Fibroblast of lung (primary cell): ENCODE data around the gene SERINC5.

Source experiments
- CTCF ChIP-seq, 2 donors: IDR thresholded peaks in 1 of 2; conservative IDR thresholded peaks in 1 of 2; 1 replicate in 1 of 2; 2 replicates in 1 of 2; pipeline ENCODE4 v1.5.1; 2011 to 2012; ENCODE audit warnings: low read length in 2 of 2, control low read depth in 1 of 2, inconsistent platforms in 1 of 2, low read depth in 1 of 2, mild to moderate bottlenecking in 1 of 2
- EZH2 ChIP-seq: IDR thresholded peaks from 2 replicates; pipeline ENCODE4 v1.5.1; 2012; ENCODE audit warnings: low read length, control low read depth, mild to moderate bottlenecking; ENCODE audit errors: missing control alignments

GRCh38 chr5:80103371-80103770, 152.5 kb downstream of the SERINC5 start:
- TF ChIP-seq CTCF (conservative IDR thresholded peaks at IDR 0.05 in 1 of 2, IDR thresholded peaks at IDR 0.05 in 1 of 2; ENCODE audit: low read depth in 1 of 2, low read length in 2 of 2): no peak
- no peak for TF ChIP-seq EZH2
